ENCODE measurements around the gene USP14. TPM values are rescaled to one million over a fixed set of nuclear protein-coding genes. Genes with fewer than 3 reads are reported as not detected.

Gene USP14
- total and polyA plus RNA-seq, 2 of the 8 experiments (the other 6 are each of a cell fraction or from before 2014, with no cell fraction given), result 14.8 to 91.1 TPM

DNA sequence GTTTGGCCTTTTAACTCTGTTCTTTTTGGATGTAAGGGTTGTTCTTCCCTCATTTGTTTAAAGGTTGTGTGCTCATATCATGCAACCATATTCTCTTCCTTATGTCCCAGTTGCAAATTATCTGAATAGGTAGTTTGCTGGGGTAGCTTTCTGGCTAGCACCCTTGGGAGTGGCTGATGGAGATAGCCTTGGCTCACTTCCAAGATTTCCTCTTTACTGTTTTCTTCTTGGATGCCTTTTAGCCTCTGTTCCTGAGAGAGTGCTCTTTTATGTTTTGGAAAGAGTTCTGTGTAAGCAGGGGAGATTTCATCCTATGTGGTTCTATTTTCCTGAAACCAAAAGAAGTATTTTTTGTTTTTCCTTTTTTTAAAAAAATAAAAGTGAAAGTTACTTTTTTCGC lies 25.4 kb downstream of the USP14 start (continued):
- TF ChIP-seq CTBP2 (IDR thresholded peaks at IDR 0.05; ENCODE audit: borderline replicate concordance, insufficient read depth, insufficient read length, low read length) (no peak), SAP30 (IDR thresholded peaks at IDR 0.05; ENCODE audit: insufficient read depth, insufficient replicate concordance, low read length) (no peak), JUN (IDR thresholded peaks at IDR 0.05; ENCODE audit: low read depth, low read length) (no peak), CREB1 (IDR thresholded peaks at IDR 0.05) (no peak)
